H1 (cell line): ENCODE measurements around the gene SLC6A8. TPM values are rescaled to one million over a fixed set of nuclear protein-coding genes. Genes with fewer than 3 reads are reported as not detected.
"Not testable (repeated sequence)": the region's sequence is repeated elsewhere in the genome, so short reads cannot be mapped to it uniquely, and the experiment has no call there.

Experiments
- CTCF ChIA-PET: fragments of 300-600 bp; sonication (Branson Sonifier 250); formaldehyde crosslinking; loops from one replicate; lab custom pipeline; 2021; ENCODE audit not compliant: partially characterized antibody; lab: Charles Lee
- POLR2A ChIA-PET: fragments of 300-600 bp; sonication (Branson Sonifier 250); formaldehyde crosslinking; loops from one replicate; lab custom pipeline; 2021; ENCODE audit warnings: inconsistent platforms; ENCODE audit not compliant: partially characterized antibody; lab: Charles Lee
- DNase-seq, 2 experiments: peaks; one replicate each; pipeline versions ENCODE4 v3.0.0 to v3.0.0-alpha.2; 2010 to 2022; ENCODE audit warnings: low spot score in 2 of 2, low read depth in 1 of 2, mixed read lengths in 1 of 2
- FAIRE-seq: peaks from 2 replicates; lab custom pipeline; 2011; peaks lifted over from hg19 to GRCh38; lab: Jason Lieb, UNC
- H2AFZ ChIP-seq: 2 replicates; pipeline ENCODE4 v1.8.1; 2012; ENCODE audit warnings: low read length, inconsistent platforms
- H2AK5ac ChIP-seq: 2 replicates; pipeline ENCODE4 v1.6.1; 2013; ENCODE audit warnings: low read depth, low read length
- H2BK120ac ChIP-seq: replicated peaks from 2 replicates; pipeline ENCODE3; 2013; ENCODE audit warnings: low read depth, low read length, inconsistent platforms
- H2BK12ac ChIP-seq: 2 replicates; pipeline ENCODE4 v1.6.1; 2013; ENCODE audit warnings: low read depth, low read length
- H2BK15ac ChIP-seq: 2 replicates; pipeline ENCODE4 v1.6.1; 2013; ENCODE audit warnings: low read length
- H2BK20ac ChIP-seq: 2 replicates; pipeline ENCODE4 v1.6.1; 2013; ENCODE audit warnings: low read length
- H2BK5ac ChIP-seq: 2 replicates; pipeline ENCODE4 v1.6.1; 2013; ENCODE audit warnings: low read depth, low read length
- H3K14ac ChIP-seq: 2 replicates; pipeline ENCODE4 v1.6.1; 2013; ENCODE audit warnings: inconsistent platforms; ENCODE audit not compliant: insufficient read length
- H3K18ac ChIP-seq: 2 replicates; pipeline ENCODE4 v1.6.1; 2013; ENCODE audit warnings: low read length; ENCODE audit errors: extremely low read depth
- H3K23ac ChIP-seq: 2 replicates; pipeline ENCODE4 v1.6.1; 2013; ENCODE audit warnings: inconsistent platforms; ENCODE audit not compliant: insufficient read length
- H3K23me2 ChIP-seq: 2 replicates; pipeline ENCODE4 v1.6.1; 2013; ENCODE audit warnings: low read depth, low read length
- H3K27ac ChIP-seq: 2 replicates; pipeline ENCODE4 v1.6.1; 2011; ENCODE audit warnings: low read depth, low read length, inconsistent platforms
- H3K27me3 ChIP-seq, 4 experiments: replicated peaks in 1 of 4; 1 replicate in 1 of 4; 2 replicates in 3 of 4; pipeline versions ENCODE4 v1.6.1 to v1.8.1; 2011 to 2013; ENCODE audit warnings: low read length in 3 of 4, mild to moderate bottlenecking in 3 of 4, inconsistent platforms in 2 of 4, mixed read lengths in 2 of 4, moderate library complexity in 1 of 4; ENCODE audit not compliant: control insufficient read depth in 3 of 4, insufficient read depth in 3 of 4; ENCODE audit errors: extremely low read depth in 1 of 4
- H3K36me3 ChIP-seq, 4 experiments: 2 replicates each; pipeline versions ENCODE4 v1.6.1 to v1.8.1; 2011 to 2013; ENCODE audit warnings: mild to moderate bottlenecking in 4 of 4, low read length in 3 of 4, moderate library complexity in 2 of 4, control low read depth in 1 of 4, inconsistent platforms in 1 of 4; ENCODE audit not compliant: insufficient read depth in 4 of 4, control insufficient read depth in 2 of 4
- H3K4ac ChIP-seq: replicated peaks from 2 replicates; pipeline ENCODE3; 2013; ENCODE audit warnings: low read length, low read depth, mixed read lengths, inconsistent platforms; ENCODE audit not compliant: insufficient read length
- H3K4me1 ChIP-seq, 4 experiments: replicated peaks in 1 of 4; 1 replicate in 1 of 4; 2 replicates in 3 of 4; pipeline versions ENCODE4 v1.6.1 to v1.8.1; 2011 to 2013; ENCODE audit warnings: low read length in 3 of 4, inconsistent platforms in 2 of 4, mixed read lengths in 1 of 4; ENCODE audit not compliant: insufficient read depth in 4 of 4, control insufficient read depth in 3 of 4
- H3K4me2 ChIP-seq, 2 experiments: 2 replicates each; pipeline versions ENCODE4 v1.6.1 to v1.8.1; 2011 to 2013; ENCODE audit warnings: low read depth in 2 of 2, low read length in 2 of 2, control low read depth in 1 of 2, inconsistent platforms in 1 of 2, mild to moderate bottlenecking in 1 of 2; ENCODE audit not compliant: insufficient read depth in 1 of 2
- H3K4me3 ChIP-seq, 4 experiments: fragments of 200-600, 300-600 bp in 1 of 4; sonication (generic), shearing (Covaris generic), sonication (Bioruptor Twin) in 1 of 4; 2 replicates each; pipeline versions ENCODE4 v1.5.1 to v1.8.1; 2011 to 2016; ENCODE audit warnings: low read length in 4 of 4, low read depth in 3 of 4, control low read depth in 2 of 4, inconsistent platforms in 2 of 4, mild to moderate bottlenecking in 2 of 4, mixed read lengths in 1 of 4, moderate library complexity in 1 of 4; ENCODE audit not compliant: insufficient read depth in 2 of 4; ENCODE audit errors: extremely low read depth in 1 of 4
- H3K56ac ChIP-seq: replicated peaks from 2 replicates; pipeline ENCODE3; 2013; ENCODE audit warnings: low read depth, mild to moderate bottlenecking, mixed read lengths, low read length, inconsistent platforms; ENCODE audit not compliant: insufficient read length
- H3K79me1 ChIP-seq: 2 replicates; pipeline ENCODE4 v1.6.1; 2013; ENCODE audit warnings: low read depth, low read length, control low read depth
- H3K79me2 ChIP-seq, 2 experiments: 2 replicates each; pipeline versions ENCODE4 v1.6.1 to v1.8.1; 2012 to 2013; ENCODE audit warnings: low read length in 2 of 2, mild to moderate bottlenecking in 2 of 2, inconsistent platforms in 1 of 2; ENCODE audit not compliant: insufficient read depth in 2 of 2, control insufficient read depth in 1 of 2
- H3K9ac ChIP-seq, 4 experiments: replicated peaks in 1 of 4; 1 replicate in 1 of 4; 2 replicates in 3 of 4; pipeline versions ENCODE4 v1.6.1 to v1.8.1; 2011 to 2013; ENCODE audit warnings: low read depth in 3 of 4, low read length in 3 of 4, control low read depth in 2 of 4, mild to moderate bottlenecking in 2 of 4, moderate library complexity in 2 of 4, inconsistent platforms in 1 of 4; ENCODE audit errors: extremely low read depth in 1 of 4
- H3K9me3 ChIP-seq, 2 experiments: 2 replicates each; pipeline versions ENCODE4 v1.6.1 to v1.8.1; 2012 to 2013; ENCODE audit warnings: mild to moderate bottlenecking in 2 of 2, moderate library complexity in 2 of 2, control low read depth in 1 of 2, inconsistent platforms in 1 of 2, low read depth in 1 of 2, low read length in 1 of 2, mixed read lengths in 1 of 2; ENCODE audit not compliant: insufficient read depth in 2 of 2
- H4K20me1 ChIP-seq, 2 experiments: replicated peaks in 1 of 2; 2 replicates each; pipeline versions ENCODE3 to v1.8.1; 2011 to 2013; ENCODE audit warnings: inconsistent platforms in 2 of 2, low read length in 2 of 2, mild to moderate bottlenecking in 1 of 2; ENCODE audit not compliant: insufficient read depth in 2 of 2, control insufficient read depth in 1 of 2
- H4K5ac ChIP-seq: 2 replicates; pipeline ENCODE4 v1.6.1; 2013; ENCODE audit warnings: low read length, low read depth, mixed read lengths, inconsistent platforms; ENCODE audit not compliant: insufficient read length
- H4K8ac ChIP-seq: 2 replicates; pipeline ENCODE4 v1.8.0; 2013; ENCODE audit warnings: mild to moderate bottlenecking, moderate library complexity, low read length, inconsistent platforms; ENCODE audit not compliant: insufficient read depth; ENCODE audit errors: extremely low read depth
- H4K91ac ChIP-seq: replicated peaks from 2 replicates; pipeline ENCODE3; 2013; ENCODE audit warnings: low read length, mixed read lengths, inconsistent platforms; ENCODE audit not compliant: insufficient read length
- WGBS, 2 experiments: shearing (Covaris generic) in 1 of 2; methylation state at CpG; one replicate each; pipeline versions ENCODE4 v1.1.6 to v1.1.7; 2013 to 2015; ENCODE audit warnings: low lambda C conversion rate in 2 of 2, mixed read lengths in 2 of 2, inconsistent platforms in 1 of 2, low coverage in 1 of 2, missing lambda C conversion rate in 1 of 2; ENCODE audit not compliant: insufficient replicate concordance in 2 of 2, insufficient coverage in 1 of 2, insufficient read length in 1 of 2; ENCODE audit errors: extremely low coverage in 1 of 2, missing lambda C conversion rate in 1 of 2; 5-methylcytosine and 5-hydroxymethylcytosine counted together
- polyA plus RNA-seq, 7 experiments: library from polyadenylated mRNA; depleted of rRNA in 3 of 7; stranded (reverse) in 5 of 7; unstranded in 2 of 7; fragments of >200 nt in 5 of 7; fragments of 200-250 nt in 2 of 7; gene quantifications; 1 replicate in 5 of 7; 2 replicates in 1 of 7; 4 replicates in 1 of 7; pipeline versions ENCODE4 v1.2.1 to v1.2.3, GENCODE V29; 2011 to 2013; ENCODE audit warnings: missing spikeins in 2 of 7, mixed read lengths in 2 of 7
- total RNA-seq: library from RNA; stranded (reverse); fragmentation: NEBNext Ultra II Directional; extraction: Animal tissue kit (Norgen Biotek cat#: 25700); gene quantifications from 2 replicates; pipeline ENCODE4 v1.2.1, GENCODE V29; 2021

Gene SLC6A8
- total and polyA plus RNA-seq, 2 of the 8 experiments (the other 6 are each of a cell fraction or from before 2014, with no cell fraction given) = 87.7 to 94.7 TPM

GRCh38 chrX:153699784-153700371 lies 12.2 kb downstream of the SLC6A8 start:
- H2AK5ac ChIP-seq, H3K79me1 ChIP-seq, H3K9ac ChIP-seq, H3K14ac ChIP-seq, H3K23ac ChIP-seq, H4K20me1 ChIP-seq, FAIRE-seq, DNase-seq, H3K56ac ChIP-seq, H3K4me1 ChIP-seq, H2BK12ac ChIP-seq, H3K18ac ChIP-seq, H2BK20ac ChIP-seq, H3K4me3 ChIP-seq, H2BK15ac ChIP-seq, H2BK120ac ChIP-seq, H3K4ac ChIP-seq, H2AFZ ChIP-seq, H4K8ac ChIP-seq, H4K91ac ChIP-seq, H3K9me3 ChIP-seq, H3K23me2 ChIP-seq, H3K79me2 ChIP-seq, H3K27ac ChIP-seq, H3K27me3 ChIP-seq, H4K5ac ChIP-seq, H3K4me2 ChIP-seq, H2BK5ac ChIP-seq: not testable (repeated sequence)
- WGBS, 2 experiments = 80% methylated on average over 1 of the region's 18 CpGs; no CpG with 5 or more reads in 1 of the 2 experiments
- POLR2A ChIA-PET = interaction anchor here (0.6 to 1.9 kb wide), 2 partner anchors 9 to 225 kb away, joined by 3 to 11 read pairs; no protein-coding TSS in a partner anchor
- CTCF ChIA-PET = interaction anchor here (1.0 to 2.5 kb wide), 3 partner anchors 9 to 31 kb away, joined by 3 to 10 read pairs (median 5); partner anchors contain the start of gene SLC6A8
- H3K36me3 ChIP-seq = peaks cover 0 to 31% (median 7%) of the 10 kb centered on the region in 4 experiments; a peak in 6 of 8 replicates
